ES-I3 (cell line): ENCODE results near the gene SLC4A1AP.

Source experiments
- H3K36me3 ChIP-seq: 2 replicates; pipeline ENCODE4 v1.6.1; 2013; ENCODE audit warnings: mild to moderate bottlenecking, low read length, control low read depth, moderate library complexity; ENCODE audit not compliant: insufficient read depth
- H3K4me1 ChIP-seq: 2 replicates; pipeline ENCODE4 v1.6.1; 2013; ENCODE audit warnings: mild to moderate bottlenecking, control low read depth, low read length; ENCODE audit not compliant: insufficient read depth
- H3K9ac ChIP-seq: 2 replicates; pipeline ENCODE4 v1.6.1; 2013; ENCODE audit warnings: low read depth, mild to moderate bottlenecking, low read length, moderate library complexity
- H3K9me3 ChIP-seq: 2 replicates; pipeline ENCODE4 v1.6.1; 2013; ENCODE audit warnings: mild to moderate bottlenecking, low read length, moderate library complexity; ENCODE audit not compliant: control insufficient read depth, insufficient read depth

Gene SLC4A1AP

GRCh38 chr2:27713201-27713600 is 49.5 kb downstream of the SLC4A1AP start:
- H3K4me1 ChIP-seq, result no peaks in the 10 kb centered on the region
- no peak overlapping the region for H3K9ac ChIP-seq
- no peaks in the 10 kb centered on the region for H3K9me3 ChIP-seq
- no peaks in the 10 kb centered on the region for H3K36me3 ChIP-seq

- Histone ChIP-seq H3K4me1 (no peaks in the 10 kb centered on the region), H3K9ac (no peak overlapping the region), H3K9me3 (no peaks in the 10 kb centered on the region), H3K36me3 (no peaks in the 10 kb centered on the region)
Measured at GRCh38 chr2:27714053-27714452, 50.4 kb downstream of the SLC4A1AP start.

GRCh38 chr2:27714851-27715291 is 51.2 kb downstream of the SLC4A1AP start:
- Histone ChIP-seq H3K4me1 (peaks cover 3% of the 10 kb centered on the region), H3K9me3 (no peaks in the 10 kb centered on the region), H3K9ac (peak overlapping the region; percentile 90), H3K36me3 (no peaks in the 10 kb centered on the region)

- Histone ChIP-seq H3K36me3 (no peaks in the 10 kb centered on the region), H3K9ac (peak overlapping the region; percentile 90), H3K9me3 (no peaks in the 10 kb centered on the region), H3K4me1 (peaks cover 9% of the 10 kb centered on the region)
Measured at GRCh38 chr2:27715318-27716210, 51.9 kb downstream of the SLC4A1AP start.

- H3K36me3 ChIP-seq, result no peaks in the 10 kb centered on the region
- peak overlapping the region; percentile 53 for H3K9ac ChIP-seq
- no peaks in the 10 kb centered on the region for H3K9me3 ChIP-seq
- peaks cover 16% of the 10 kb centered on the region for H3K4me1 ChIP-seq
Measured at GRCh38 chr2:27716301-27717069, 52.8 kb downstream of the SLC4A1AP start.

GRCh38 chr2:27717070-27717795 is 53.5 kb downstream of the SLC4A1AP start:
- no peaks in the 10 kb centered on the region for H3K36me3 ChIP-seq
- no peaks in the 10 kb centered on the region for H3K9me3 ChIP-seq
- peaks cover 16% of the 10 kb centered on the region for H3K4me1 ChIP-seq
- peak overlapping the region; percentile 53 for H3K9ac ChIP-seq

GRCh38 chr2:27720004-27720551 is 56.4 kb downstream of the SLC4A1AP start:
- Histone ChIP-seq H3K9me3 (no peaks in the 10 kb centered on the region), H3K36me3 (no peaks in the 10 kb centered on the region), H3K9ac (no peak overlapping the region), H3K4me1 (peaks cover 30% of the 10 kb centered on the region)

GRCh38 chr2:27721335-27721734 is 57.6 kb downstream of the SLC4A1AP start:
- Histone ChIP-seq H3K9ac (no peak overlapping the region), H3K36me3 (no peaks in the 10 kb centered on the region), H3K9me3 (no peaks in the 10 kb centered on the region), H3K4me1 (peaks cover 30% of the 10 kb centered on the region)

GRCh38 chr2:27721884-27722485 is 58.3 kb downstream of the SLC4A1AP start:
- peaks cover 30% of the 10 kb centered on the region for H3K4me1 ChIP-seq
- H3K9ac ChIP-seq, result no peak overlapping the region
- no peaks in the 10 kb centered on the region for H3K36me3 ChIP-seq
- H3K9me3 ChIP-seq, result no peaks in the 10 kb centered on the region

GRCh38 chr2:27723372-27724144 is 59.9 kb downstream of the SLC4A1AP start:
- Histone ChIP-seq H3K36me3 (no peaks in the 10 kb centered on the region), H3K9ac (no peak overlapping the region), H3K9me3 (no peaks in the 10 kb centered on the region), H3K4me1 (peaks cover 30% of the 10 kb centered on the region)

GRCh38 chr2:27724191-27724590 is 60.5 kb downstream of the SLC4A1AP start:
- no peaks in the 10 kb centered on the region for H3K36me3 ChIP-seq
- H3K9ac ChIP-seq, result no peak overlapping the region
- peaks cover 30% of the 10 kb centered on the region for H3K4me1 ChIP-seq
- H3K9me3 ChIP-seq, result no peaks in the 10 kb centered on the region

GRCh38 chr2:27724905-27725701 is 61.4 kb downstream of the SLC4A1AP start:
- H3K4me1 ChIP-seq, result peaks cover 25% of the 10 kb centered on the region
- no peaks in the 10 kb centered on the region for H3K36me3 ChIP-seq
- no peaks in the 10 kb centered on the region for H3K9me3 ChIP-seq
- H3K9ac ChIP-seq, result no peak overlapping the region

- Histone ChIP-seq H3K9ac (no peak overlapping the region), H3K4me1 (peaks cover 17% of the 10 kb centered on the region), H3K36me3 (no peaks in the 10 kb centered on the region), H3K9me3 (no peaks in the 10 kb centered on the region)
Measured at GRCh38 chr2:27727257-27727656, 63.6 kb downstream of the SLC4A1AP start.
